Retinal pigment epithelial cell (primary cell): ENCODE results near the gene PARN.
"Not testable (repeated sequence)": the region's sequence is repeated elsewhere in the genome, so short reads cannot be mapped to it uniquely, and the experiment has no call there.

ENCODE experiments used
- DNase-seq: peaks from one replicate; pipeline ENCODE4 v3.0.0-alpha.2; 2010; ENCODE audit warnings: low read depth
- H3K4me3 ChIP-seq: 2 replicates; pipeline ENCODE4 v1.5.1; 2011; ENCODE audit warnings: mild to moderate bottlenecking, low read length, control low read depth, moderate library complexity
- TF ChIP-seq, protein P1 (sequence below): conservative IDR thresholded peaks from 2 replicates; pipeline ENCODE4 v1.5.1; 2011; ENCODE audit warnings: low read depth, low read length, control low read depth, inconsistent platforms

PARN gene

DNA sequence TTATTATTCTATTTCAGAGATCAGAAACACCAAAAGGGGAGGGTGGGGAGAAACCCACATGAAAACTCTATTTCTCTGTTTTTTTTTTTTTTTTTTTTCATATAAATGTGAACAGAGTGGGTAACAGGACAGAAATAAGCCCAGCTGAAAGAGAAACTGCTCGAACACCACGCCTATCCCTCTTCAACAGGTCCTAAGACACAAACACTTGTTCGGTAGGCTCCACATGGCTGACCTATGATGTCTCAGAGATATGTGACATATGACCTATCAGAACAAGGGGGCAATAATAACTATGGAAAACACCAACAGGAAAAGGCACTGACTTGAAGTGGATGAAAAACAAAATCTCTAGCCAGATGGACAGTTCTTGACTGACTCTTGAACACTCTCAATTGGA lies 44.8 kb downstream of the PARN start:
- DNase-seq = no peak
- no peak overlapping the region for H3K4me3 ChIP-seq
- TF ChIP-seq, protein P1, sequence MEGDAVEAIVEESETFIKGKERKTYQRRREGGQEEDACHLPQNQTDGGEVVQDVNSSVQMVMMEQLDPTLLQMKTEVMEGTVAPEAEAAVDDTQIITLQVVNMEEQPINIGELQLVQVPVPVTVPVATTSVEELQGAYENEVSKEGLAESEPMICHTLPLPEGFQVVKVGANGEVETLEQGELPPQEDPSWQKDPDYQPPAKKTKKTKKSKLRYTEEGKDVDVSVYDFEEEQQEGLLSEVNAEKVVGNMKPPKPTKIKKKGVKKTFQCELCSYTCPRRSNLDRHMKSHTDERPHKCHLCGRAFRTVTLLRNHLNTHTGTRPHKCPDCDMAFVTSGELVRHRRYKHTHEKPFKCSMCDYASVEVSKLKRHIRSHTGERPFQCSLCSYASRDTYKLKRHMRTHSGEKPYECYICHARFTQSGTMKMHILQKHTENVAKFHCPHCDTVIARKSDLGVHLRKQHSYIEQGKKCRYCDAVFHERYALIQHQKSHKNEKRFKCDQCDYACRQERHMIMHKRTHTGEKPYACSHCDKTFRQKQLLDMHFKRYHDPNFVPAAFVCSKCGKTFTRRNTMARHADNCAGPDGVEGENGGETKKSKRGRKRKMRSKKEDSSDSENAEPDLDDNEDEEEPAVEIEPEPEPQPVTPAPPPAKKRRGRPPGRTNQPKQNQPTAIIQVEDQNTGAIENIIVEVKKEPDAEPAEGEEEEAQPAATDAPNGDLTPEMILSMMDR = no peak

DNA sequence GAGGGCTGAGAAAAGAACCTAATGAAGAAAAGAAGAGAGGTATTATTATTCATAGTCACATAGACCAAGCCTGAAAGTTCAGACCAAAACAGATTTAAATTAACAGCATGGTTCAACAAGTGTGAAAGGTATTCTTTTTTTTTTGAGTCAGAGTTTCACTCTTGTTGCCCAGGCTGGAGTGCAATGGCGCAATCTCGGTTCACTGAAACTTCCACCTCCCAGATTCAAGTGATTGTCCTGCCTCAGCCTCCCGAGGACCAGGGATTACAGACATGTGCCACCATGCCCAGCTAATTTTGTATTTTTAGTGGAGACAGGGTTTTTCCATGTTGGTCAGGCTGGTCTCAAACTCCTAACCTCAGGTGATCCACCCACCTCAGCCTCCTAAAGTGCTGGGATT lies 49.1 kb downstream of the PARN start:
- H3K4me3 ChIP-seq, DNase-seq: not testable (repeated sequence)

DNA sequence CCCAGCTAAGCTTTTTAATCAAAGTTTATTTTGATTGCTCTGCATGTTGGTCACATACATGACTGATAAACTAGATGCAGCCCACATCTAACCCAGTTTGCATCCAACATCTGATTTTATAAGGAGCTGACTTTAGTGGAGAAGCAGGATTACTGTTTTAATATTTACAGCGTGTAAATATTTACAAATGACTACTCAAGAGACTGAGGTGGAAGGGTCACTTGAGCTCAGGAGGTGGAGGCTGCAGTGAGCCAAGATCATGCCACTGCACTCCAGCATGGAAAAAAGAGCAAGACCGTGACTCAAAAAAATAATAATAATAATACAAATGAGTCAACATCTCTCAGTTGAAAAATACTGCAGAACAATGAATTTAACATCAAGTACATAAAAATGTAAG lies 50.8 kb downstream of the PARN start:
- TF ChIP-seq, protein P1 = no peak
- no peak overlapping the region for H3K4me3 ChIP-seq
- DNase-seq = no peak

DNA sequence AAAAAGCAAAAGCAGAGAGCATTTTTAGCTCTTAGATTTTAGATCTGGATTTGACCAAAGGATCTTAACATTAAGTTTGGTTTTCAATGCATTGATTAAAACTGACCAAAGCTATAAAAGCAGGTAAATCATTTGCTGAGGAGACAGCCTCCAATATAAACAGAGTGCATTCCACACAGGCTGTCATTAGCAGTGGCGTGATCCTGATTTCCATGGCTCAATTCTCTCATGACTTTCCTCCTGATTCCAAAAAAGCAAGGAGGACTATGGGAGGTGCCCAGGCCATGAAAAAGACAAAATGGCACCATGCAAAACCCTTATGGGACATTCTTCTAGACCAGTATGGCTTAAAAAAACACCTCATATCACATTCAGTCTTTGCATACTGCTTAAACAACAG lies 53.5 kb downstream of the PARN start:
- no peak overlapping the region for H3K4me3 ChIP-seq
- TF ChIP-seq, protein P1 = no peak
- no peak for DNase-seq

DNA sequence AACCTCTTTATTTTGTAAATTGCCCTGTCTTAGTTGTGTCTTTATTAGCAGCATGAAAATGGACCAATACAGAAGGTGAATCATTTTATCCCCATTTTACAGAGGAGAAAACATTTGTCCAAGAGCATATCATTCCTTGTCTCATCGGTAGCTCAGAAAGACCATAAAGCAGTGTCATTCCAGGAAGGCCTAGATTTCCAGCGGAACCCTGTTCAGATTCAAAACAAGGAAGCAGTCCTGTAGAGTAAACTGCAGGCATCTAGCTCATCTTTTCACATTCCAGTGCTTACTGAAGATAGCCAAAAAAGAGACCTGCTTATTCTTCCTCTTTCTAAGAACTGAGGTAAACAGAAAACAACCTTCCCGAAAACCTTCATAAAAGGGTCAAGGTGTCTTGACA lies 54.0 kb downstream of the PARN start:
- no peak overlapping the region for H3K4me3 ChIP-seq
- DNase-seq = no peak
- TF ChIP-seq, protein P1 = no peak

DNA sequence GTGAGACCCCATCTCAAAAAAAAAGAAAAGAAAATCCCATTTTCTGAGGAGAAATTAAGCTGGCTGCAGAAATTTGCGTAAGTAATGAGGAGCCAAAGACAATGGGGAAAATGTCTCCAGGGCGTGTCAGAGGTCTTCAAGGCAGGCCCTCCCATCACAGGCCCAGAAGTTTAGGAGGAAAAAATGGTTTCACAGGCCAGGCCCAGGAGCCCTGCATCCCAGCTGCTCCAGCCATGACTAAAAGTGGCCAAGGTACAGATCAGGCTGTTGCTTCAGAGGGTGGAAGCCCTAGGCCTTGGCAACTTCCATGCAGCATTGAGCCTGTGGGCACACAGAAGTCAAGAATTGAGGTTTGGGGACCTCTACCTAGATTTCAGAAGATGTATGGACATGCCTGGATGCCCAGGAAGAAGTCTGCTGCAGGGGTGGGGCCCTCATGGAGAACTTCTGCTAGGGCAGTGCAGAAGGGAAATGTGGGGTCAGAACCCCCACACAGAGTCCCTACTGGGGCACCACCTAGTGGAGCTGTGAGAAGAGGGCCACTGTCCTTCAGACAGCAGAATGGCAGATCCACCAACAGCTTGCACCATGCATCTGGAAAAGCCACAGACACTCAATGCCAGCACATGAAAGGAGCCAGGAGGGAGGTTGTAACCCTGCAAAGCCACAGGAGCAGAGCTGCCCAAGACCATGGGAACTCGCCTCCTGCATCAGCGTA lies 55.2 kb downstream of the PARN start:
- H3K4me3 ChIP-seq, DNase-seq: not testable (repeated sequence)

DNA sequence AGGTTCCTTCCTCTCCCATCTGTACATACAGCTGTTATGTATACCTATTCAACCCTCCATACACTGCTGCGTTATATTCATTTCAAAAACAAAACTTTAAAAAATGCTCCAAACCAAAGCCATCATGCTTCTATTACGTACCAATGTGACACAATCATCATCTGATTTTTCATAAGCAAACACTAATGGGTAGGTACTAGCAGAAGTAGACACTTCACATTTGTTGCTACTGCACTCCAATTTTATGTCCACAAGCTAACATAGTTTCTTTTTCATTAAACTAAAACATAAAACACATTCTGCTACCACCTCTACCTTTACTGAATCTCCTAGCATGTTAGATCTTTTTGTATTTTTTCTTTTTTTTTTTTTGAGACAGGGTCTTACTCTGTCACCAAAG lies 57.5 kb downstream of the PARN start:
- TF ChIP-seq, protein P1 = no peak
- no peak overlapping the region for H3K4me3 ChIP-seq
- no peak for DNase-seq

DNA sequence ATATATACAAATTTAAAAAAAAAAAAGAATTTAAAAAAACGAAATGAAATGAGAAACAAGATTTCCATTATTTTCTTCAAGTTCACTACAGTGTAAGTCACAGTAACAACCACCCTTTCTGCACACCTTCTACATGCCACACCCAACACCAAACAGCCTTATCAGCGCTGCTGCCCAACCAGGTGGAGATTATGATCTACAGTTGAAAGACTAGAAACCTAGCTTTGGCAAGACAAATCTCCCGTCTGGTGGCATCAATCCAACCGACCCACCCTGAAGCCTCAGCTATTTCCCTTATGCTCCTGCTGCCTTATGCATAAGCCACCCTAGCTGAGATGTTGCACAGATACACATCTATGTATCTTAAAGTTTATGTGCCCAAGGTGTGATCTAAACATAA lies 60.8 kb downstream of the PARN start:
- H3K4me3 ChIP-seq = no peak overlapping the region
- no peak for DNase-seq
- TF ChIP-seq, protein P1 = no peak
